MM.1S (cell line): Measurements from ENCODE around the gene TP63.

Source experiments
- EZH2phosphoT487 ChIP-seq: fragments of 300-600 bp; sonication (generic); IDR thresholded peaks from 2 replicates; pipeline ENCODE4 v1.6.1; 2018; ENCODE audit warnings: antibody characterized with exemption, low read length
- TF ChIP-seq, protein P1 (sequence below): fragments of 300-600 bp; sonication (generic); IDR thresholded peaks from 2 replicates; pipeline ENCODE4 v1.5.1; 2016; ENCODE audit warnings: antibody characterized with exemption, low read length, mixed read lengths

- TF ChIP-seq, protein P1, sequence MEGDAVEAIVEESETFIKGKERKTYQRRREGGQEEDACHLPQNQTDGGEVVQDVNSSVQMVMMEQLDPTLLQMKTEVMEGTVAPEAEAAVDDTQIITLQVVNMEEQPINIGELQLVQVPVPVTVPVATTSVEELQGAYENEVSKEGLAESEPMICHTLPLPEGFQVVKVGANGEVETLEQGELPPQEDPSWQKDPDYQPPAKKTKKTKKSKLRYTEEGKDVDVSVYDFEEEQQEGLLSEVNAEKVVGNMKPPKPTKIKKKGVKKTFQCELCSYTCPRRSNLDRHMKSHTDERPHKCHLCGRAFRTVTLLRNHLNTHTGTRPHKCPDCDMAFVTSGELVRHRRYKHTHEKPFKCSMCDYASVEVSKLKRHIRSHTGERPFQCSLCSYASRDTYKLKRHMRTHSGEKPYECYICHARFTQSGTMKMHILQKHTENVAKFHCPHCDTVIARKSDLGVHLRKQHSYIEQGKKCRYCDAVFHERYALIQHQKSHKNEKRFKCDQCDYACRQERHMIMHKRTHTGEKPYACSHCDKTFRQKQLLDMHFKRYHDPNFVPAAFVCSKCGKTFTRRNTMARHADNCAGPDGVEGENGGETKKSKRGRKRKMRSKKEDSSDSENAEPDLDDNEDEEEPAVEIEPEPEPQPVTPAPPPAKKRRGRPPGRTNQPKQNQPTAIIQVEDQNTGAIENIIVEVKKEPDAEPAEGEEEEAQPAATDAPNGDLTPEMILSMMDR = no peak
- TF ChIP-seq EZH2phosphoT487 = no peak
Observed at GRCh38 chr3:189772584-189772983, 141.4 kb downstream of the TP63 start.
